Bladder microvascular endothelial cell (primary cell): ENCODE measurements around the gene KLHL29. TPM values are rescaled to one million over a fixed set of nuclear protein-coding genes. Genes with fewer than 3 reads are reported as not detected.

Source experiments
- total RNA-seq: library from RNA; depleted of rRNA; stranded (reverse); fragments of >200 nt; gene quantifications from 2 replicates; pipeline ENCODE4 v1.2.3, GENCODE V29; 2014

KLHL29 gene
- 1.3 and 6.5 TPM in 2 replicates for total RNA-seq

DNA sequence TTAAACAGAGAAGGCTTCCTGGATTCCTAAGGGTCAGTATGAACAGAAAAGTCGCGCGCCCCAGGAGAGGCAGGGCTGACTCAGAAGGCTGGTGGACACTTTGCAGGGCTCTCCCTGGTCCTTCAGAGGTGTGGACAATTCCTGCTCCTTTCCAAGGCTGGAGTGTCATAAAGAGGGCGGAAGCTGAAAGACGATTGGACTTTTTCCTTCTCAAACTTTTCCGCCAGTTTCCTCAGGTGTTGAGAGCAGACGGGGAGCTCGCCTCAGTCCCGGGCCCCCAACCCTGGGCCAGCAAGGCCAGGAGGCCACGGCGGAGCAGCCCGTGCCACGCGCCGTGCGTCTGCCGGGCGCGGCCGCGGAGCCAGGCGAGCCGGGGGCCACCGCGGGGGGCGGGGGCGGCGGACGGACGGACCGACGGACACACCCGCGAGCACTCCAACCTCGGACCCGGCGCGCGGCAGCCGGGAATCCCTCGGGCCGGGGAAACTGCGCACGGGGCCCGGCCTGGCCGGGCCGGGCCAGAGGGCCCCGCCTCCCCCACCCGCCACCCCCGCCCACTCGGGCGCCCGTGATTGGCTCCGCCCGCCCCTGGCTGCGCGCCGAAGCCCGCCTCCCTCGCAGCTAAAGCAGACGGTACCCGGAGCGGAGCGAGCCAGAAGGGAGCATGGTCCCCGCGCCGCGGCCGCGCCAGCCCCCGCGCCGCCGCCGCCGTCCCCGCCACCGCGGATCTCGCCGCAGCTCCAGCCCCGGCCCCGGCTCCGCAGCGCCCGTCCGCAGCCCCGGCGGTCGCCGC is at the start of gene KLHL29:
Gene KLHL29 (plus strand): TSS at position 629 of the 793 bp plus-strand sequence. CDS start 177,018 bp downstream, outside the sequence.

